Ovary (tissue), 3 donors: ENCODE measurements around the gene PSMB7.

ENCODE experiments used
- POLR2A ChIP-seq: fragments of 450-650 bp; IDR thresholded peaks from one replicate; pipeline ENCODE4 v1.6.1; 2017; ENCODE audit warnings: antibody characterized with exemption, mild to moderate bottlenecking, moderate library complexity
- TF ChIP-seq, protein P1 (sequence below), 3 donors: fragments of 450-650 bp in 2 of 3; fragments of 200-600 bp in 1 of 3; IDR thresholded peaks; one replicate each; pipeline versions ENCODE4 v1.5.1 to v1.8.0; 2016 to 2022; ENCODE audit warnings: antibody characterized with exemption in 3 of 3, mild to moderate bottlenecking in 1 of 3
- donor health status: DM: no; HTN: no; CAD: no.

DNA sequence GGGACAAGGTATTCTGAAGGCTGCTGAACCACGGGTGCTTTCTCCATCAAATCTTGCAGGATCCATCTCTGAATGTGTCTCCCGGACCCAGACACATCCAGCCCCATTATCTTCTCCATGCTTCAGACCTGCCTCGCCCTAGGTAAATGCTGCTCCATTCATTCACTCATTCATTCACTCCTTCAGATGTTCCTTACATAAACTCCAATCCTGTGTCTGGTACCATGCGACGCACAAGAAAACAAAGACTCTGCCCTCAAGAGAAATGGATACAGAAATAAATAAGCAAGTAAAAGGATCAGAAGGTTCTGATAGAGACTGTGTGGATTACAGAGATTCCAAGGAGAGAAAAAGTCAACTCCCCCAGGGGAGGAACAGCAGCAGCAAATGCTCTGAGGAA, 7.9 kb upstream of the PSMB7 start:
- TF ChIP-seq, protein P1, sequence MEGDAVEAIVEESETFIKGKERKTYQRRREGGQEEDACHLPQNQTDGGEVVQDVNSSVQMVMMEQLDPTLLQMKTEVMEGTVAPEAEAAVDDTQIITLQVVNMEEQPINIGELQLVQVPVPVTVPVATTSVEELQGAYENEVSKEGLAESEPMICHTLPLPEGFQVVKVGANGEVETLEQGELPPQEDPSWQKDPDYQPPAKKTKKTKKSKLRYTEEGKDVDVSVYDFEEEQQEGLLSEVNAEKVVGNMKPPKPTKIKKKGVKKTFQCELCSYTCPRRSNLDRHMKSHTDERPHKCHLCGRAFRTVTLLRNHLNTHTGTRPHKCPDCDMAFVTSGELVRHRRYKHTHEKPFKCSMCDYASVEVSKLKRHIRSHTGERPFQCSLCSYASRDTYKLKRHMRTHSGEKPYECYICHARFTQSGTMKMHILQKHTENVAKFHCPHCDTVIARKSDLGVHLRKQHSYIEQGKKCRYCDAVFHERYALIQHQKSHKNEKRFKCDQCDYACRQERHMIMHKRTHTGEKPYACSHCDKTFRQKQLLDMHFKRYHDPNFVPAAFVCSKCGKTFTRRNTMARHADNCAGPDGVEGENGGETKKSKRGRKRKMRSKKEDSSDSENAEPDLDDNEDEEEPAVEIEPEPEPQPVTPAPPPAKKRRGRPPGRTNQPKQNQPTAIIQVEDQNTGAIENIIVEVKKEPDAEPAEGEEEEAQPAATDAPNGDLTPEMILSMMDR (IDR thresholded peaks at IDR 0.05), result no peak
- no peak for TF ChIP-seq POLR2A
